ENCODE measurements around the gene IRAK1BP1.

IRAK1BP1 gene

DNA sequence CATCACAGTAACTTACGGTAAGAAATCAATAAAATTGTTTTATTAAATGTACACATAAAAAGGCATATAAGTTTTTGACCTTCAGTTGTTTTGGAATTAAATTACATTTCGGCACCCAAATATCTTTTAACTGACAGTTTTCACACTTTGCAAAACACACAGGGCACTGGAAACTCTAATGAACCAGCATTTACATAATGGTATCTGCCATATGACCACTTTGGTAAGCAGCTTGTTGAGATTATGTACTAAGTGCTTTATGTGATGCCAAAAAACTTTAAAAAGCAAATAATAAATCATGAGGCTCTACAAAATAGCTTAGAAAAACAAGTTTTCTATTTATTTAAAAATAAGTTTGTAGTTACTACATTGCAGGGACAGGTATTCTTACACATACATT, 68.2 kb downstream of the IRAK1BP1 start:
- TF ChIP-seq, protein P1, sequence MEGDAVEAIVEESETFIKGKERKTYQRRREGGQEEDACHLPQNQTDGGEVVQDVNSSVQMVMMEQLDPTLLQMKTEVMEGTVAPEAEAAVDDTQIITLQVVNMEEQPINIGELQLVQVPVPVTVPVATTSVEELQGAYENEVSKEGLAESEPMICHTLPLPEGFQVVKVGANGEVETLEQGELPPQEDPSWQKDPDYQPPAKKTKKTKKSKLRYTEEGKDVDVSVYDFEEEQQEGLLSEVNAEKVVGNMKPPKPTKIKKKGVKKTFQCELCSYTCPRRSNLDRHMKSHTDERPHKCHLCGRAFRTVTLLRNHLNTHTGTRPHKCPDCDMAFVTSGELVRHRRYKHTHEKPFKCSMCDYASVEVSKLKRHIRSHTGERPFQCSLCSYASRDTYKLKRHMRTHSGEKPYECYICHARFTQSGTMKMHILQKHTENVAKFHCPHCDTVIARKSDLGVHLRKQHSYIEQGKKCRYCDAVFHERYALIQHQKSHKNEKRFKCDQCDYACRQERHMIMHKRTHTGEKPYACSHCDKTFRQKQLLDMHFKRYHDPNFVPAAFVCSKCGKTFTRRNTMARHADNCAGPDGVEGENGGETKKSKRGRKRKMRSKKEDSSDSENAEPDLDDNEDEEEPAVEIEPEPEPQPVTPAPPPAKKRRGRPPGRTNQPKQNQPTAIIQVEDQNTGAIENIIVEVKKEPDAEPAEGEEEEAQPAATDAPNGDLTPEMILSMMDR (IDR thresholded peaks at IDR 0.05; ENCODE audit: control insufficient read depth, insufficient read depth, low read depth, low read length, missing control alignments) = no peak
- no peak for DNase-seq (ENCODE audit: low read depth)
- H3K4me3 ChIP-seq (ENCODE audit: control insufficient read depth, low read depth, low read length) = no peak overlapping the region

DNA sequence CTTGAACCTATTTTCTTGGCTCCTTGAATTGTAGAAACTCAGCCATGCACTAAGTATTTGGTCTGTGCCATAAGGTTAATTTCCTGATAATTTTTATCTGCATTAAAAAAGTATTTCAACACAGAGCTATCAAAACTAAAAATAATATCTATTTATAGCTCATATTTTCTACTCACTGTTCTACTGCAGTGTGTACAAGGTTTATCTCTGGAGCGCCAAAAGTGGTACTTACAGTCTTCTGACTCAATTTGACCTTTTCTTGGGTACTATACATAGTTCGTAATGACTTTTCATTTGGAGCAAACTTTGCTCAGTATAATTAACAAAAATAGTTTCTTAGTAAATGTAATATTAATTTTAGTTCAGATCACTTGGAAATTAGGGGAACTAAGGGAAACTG, 69.2 kb downstream of the IRAK1BP1 start:
- TF ChIP-seq, protein P1 (IDR thresholded peaks at IDR 0.05; ENCODE audit: control insufficient read depth, insufficient read depth, low read depth, low read length, missing control alignments) = no peak
- no peak for DNase-seq (ENCODE audit: low read depth)
- no peak overlapping the region for H3K4me3 ChIP-seq (ENCODE audit: control insufficient read depth, low read depth, low read length)

DNA sequence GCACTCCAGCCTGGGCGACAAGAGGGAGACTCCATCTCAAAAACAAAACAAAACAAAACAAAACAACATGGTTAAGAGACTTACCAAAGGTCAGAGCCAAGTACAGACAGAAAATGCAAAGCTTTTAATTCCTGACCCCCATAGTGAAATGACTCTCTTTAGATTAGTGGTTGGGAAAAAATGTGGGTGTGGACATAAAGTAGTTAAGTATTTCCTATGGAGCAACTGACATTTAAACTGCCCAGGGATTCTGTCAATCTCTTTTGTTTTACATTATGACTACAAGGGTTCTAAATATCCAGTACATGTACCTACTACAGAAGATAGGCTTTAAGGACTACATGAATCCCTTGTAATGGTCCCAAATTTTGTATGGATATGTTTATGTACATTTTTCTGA, 75.1 kb downstream of the IRAK1BP1 start:
- TF ChIP-seq, protein P1 (IDR thresholded peaks at IDR 0.05; ENCODE audit: control insufficient read depth, insufficient read depth, low read depth, low read length, missing control alignments) = no peak
- DNase-seq (ENCODE audit: low read depth) = no peak
- H3K4me3 ChIP-seq (ENCODE audit: control insufficient read depth, low read depth, low read length) = no peak overlapping the region

DNA sequence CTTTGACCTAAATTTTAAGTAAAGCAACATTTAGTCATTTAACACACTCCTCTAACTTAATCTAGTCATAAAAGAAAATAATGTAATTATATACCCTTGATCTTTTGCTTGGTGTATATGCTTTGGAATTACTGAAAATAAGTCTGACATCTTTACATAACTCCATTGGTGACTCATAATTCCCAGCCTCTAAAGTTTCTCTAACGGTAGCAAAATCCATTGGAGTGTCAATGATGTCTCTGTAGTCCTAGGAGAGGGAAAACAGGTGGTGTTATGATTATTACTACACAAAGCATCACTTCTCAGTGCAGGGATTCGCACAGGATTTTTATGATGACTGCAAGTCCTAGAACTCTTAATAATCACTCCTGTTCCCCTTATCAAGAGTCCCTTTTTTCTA, 80.2 kb downstream of the IRAK1BP1 start:
- TF ChIP-seq, protein P1 (IDR thresholded peaks at IDR 0.05; ENCODE audit: control insufficient read depth, insufficient read depth, low read depth, low read length, missing control alignments) = no peak

GRCh38 chr6:78947962-78948361, 80.6 kb downstream of the IRAK1BP1 start:
- peak; percentile 7 for DNase-seq (ENCODE audit: low read depth)
- no peak overlapping the region for H3K4me3 ChIP-seq (ENCODE audit: control insufficient read depth, low read depth, low read length)
- TF ChIP-seq, protein P1 (IDR thresholded peaks at IDR 0.05; ENCODE audit: control insufficient read depth, insufficient read depth, low read depth, low read length, missing control alignments) = no peak

More for the DNA sequence above, 80.2 kb downstream of the IRAK1BP1 start:
- no peak overlapping the region for H3K4me3 ChIP-seq (ENCODE audit: control insufficient read depth, low read depth, low read length)
- DNase-seq (ENCODE audit: low read depth) = no peak

- H3K4me3 ChIP-seq (ENCODE audit: control insufficient read depth, low read depth, low read length) = no peak overlapping the region
- TF ChIP-seq, protein P1 (IDR thresholded peaks at IDR 0.05; ENCODE audit: control insufficient read depth, insufficient read depth, low read depth, low read length, missing control alignments) = no peak
- DNase-seq (ENCODE audit: low read depth) = no peak
Measured at GRCh38 chr6:78948785-78949184, 81.4 kb downstream of the IRAK1BP1 start.

GRCh38 chr6:78952362-78952761, 85.0 kb downstream of the IRAK1BP1 start:
- TF ChIP-seq, protein P1 (IDR thresholded peaks at IDR 0.05; ENCODE audit: control insufficient read depth, insufficient read depth, low read depth, low read length, missing control alignments) = no peak
- H3K4me3 ChIP-seq (ENCODE audit: control insufficient read depth, low read depth, low read length) = no peak overlapping the region
- DNase-seq (ENCODE audit: low read depth) = no peak

Data from AG09309 (cell line).